ENCODE data around the gene AZI2.

AZI2 gene

GRCh38 chr3:28301688-28302087 is 46.9 kb downstream of the AZI2 start:
- no peak for DNase-seq (ENCODE audit: low read depth)

- DNase-seq (ENCODE audit: low read depth) = no peak
Observed at GRCh38 chr3:28300345-28300962, 48.2 kb downstream of the AZI2 start.

GRCh38 chr3:28299705-28300104 is 48.9 kb downstream of the AZI2 start:
- DNase-seq (ENCODE audit: low read depth) = no peak

GRCh38 chr3:28295898-28296490 is 52.6 kb downstream of the AZI2 start:
- DNase-seq (ENCODE audit: low read depth) = no peak

- DNase-seq (ENCODE audit: low read depth) = no peak
Observed at GRCh38 chr3:28294667-28295413, 53.8 kb downstream of the AZI2 start.

GRCh38 chr3:28292622-28293021 is 56.0 kb downstream of the AZI2 start:
- DNase-seq (ENCODE audit: low read depth) = no peak

- no peak for DNase-seq (ENCODE audit: low read depth)
Observed at GRCh38 chr3:28291577-28291976, 57.0 kb downstream of the AZI2 start.

GRCh38 chr3:28290863-28291300 is 57.7 kb downstream of the AZI2 start:
- DNase-seq (ENCODE audit: low read depth) = no peak

- DNase-seq (ENCODE audit: low read depth) = no peak
Observed at GRCh38 chr3:28287046-28287445, 61.6 kb downstream of the AZI2 start.

- peak; percentile 15 for DNase-seq (ENCODE audit: low read depth)
Observed at GRCh38 chr3:28286595-28286994, 62.0 kb downstream of the AZI2 start.

- no peak for DNase-seq (ENCODE audit: low read depth)
Observed at GRCh38 chr3:28280781-28281180, 67.8 kb downstream of the AZI2 start.

GRCh38 chr3:28279770-28280169 is 68.9 kb downstream of the AZI2 start:
- no peak for DNase-seq (ENCODE audit: low read depth)

- DNase-seq (ENCODE audit: low read depth) = no peak
Observed at GRCh38 chr3:28278918-28279317, 69.7 kb downstream of the AZI2 start.

GRCh38 chr3:28273837-28274236 is 74.8 kb downstream of the AZI2 start:
- DNase-seq (ENCODE audit: low read depth) = no peak

All from GM04504 (cell line).